ENCODE measurements around the gene TIMELESS. TPM values are rescaled to one million over a fixed set of nuclear protein-coding genes. Genes with fewer than 3 reads are reported as not detected.

The TIMELESS gene
- total and polyA plus RNA-seq, 2 donors: 8.4 to 15.8 TPM

- Histone ChIP-seq H3K27ac (ENCODE audit: low read depth in 1 of 2, low read length in 1 of 2) (no peak overlapping the region), H3K36me3 (ENCODE audit: control insufficient read depth in 2 of 2, insufficient read depth in 2 of 2, low read length in 1 of 2) (no peaks in the 10 kb centered on the region), H3K9me3 (ENCODE audit: control insufficient read depth in 2 of 2, insufficient read depth in 1 of 2, low read length in 1 of 2) (peaks cover 1 to 22% of the 10 kb centered on the region in 2 donors), H3K4me1 (ENCODE audit: control insufficient read depth in 2 of 2, insufficient read depth in 2 of 2, low read length in 2 of 2) (peaks cover 11 to 18% of the 10 kb centered on the region in 2 donors), H3K4me3 (ENCODE audit: low read length in 2 of 2) (no peak overlapping the region), H3K27me3 (ENCODE audit: control insufficient read depth in 2 of 2, insufficient read depth in 1 of 2, low read length in 1 of 2) (peaks cover 21 to 56% of the 10 kb centered on the region in 2 donors)
- no peak for DNase-seq (ENCODE audit: low read depth in 6 of 9, low spot score in 9 of 9)
These were observed 41.1 kb upstream of the TIMELESS start for GRCh38 chr12:56490360-56490759.

GRCh38 chr12:56488041-56488955 lies 39.1 kb upstream of the TIMELESS start, which contains the start of gene GLS2:
TSS of gene GLS2 (minus strand) at chr12:56488161. CDS start at chr12:56488118, 43 bp downstream.
- 18% methylated on average over 59 of the region's 59 CpGs for WGBS
- no peak within 1 kb of the TSS for H3K27ac ChIP-seq (ENCODE audit: low read depth in 1 of 2, low read length in 1 of 2)

GRCh38 chr12:56487448-56488040 lies 38.3 kb upstream of the TIMELESS start:
- no peaks in the 10 kb centered on the region for H3K36me3 ChIP-seq (ENCODE audit: control insufficient read depth in 2 of 2, insufficient read depth in 2 of 2, low read length in 1 of 2)
- H3K4me1 ChIP-seq (ENCODE audit: control insufficient read depth in 2 of 2, insufficient read depth in 2 of 2, low read length in 2 of 2): peaks cover 11 to 18% of the 10 kb centered on the region in 2 donors
- H3K9me3 ChIP-seq (ENCODE audit: control insufficient read depth in 2 of 2, insufficient read depth in 1 of 2, low read length in 1 of 2): peaks cover 0 to 10% of the 10 kb centered on the region in 2 donors
- DNase-seq (ENCODE audit: low read depth in 6 of 9, low spot score in 9 of 9): peak in 2 of 9 donors; percentile 6 to 18
- peak overlapping the region; percentile 35 to 61 for H3K4me3 ChIP-seq (ENCODE audit: low read length in 2 of 2)
- H3K27me3 ChIP-seq (ENCODE audit: control insufficient read depth in 2 of 2, insufficient read depth in 1 of 2, low read length in 1 of 2): peaks cover 21 to 56% of the 10 kb centered on the region in 2 donors
- no peak overlapping the region for H3K27ac ChIP-seq (ENCODE audit: low read depth in 1 of 2, low read length in 1 of 2)
- WGBS: 11% methylated on average over 44 of the region's 44 CpGs

More at GRCh38 chr12:56488041-56488955, 39.1 kb upstream of the TIMELESS start, which contains the start of gene GLS2:
- Histone ChIP-seq H3K36me3 (ENCODE audit: control insufficient read depth in 2 of 2, insufficient read depth in 2 of 2, low read length in 1 of 2) (no peaks in the 10 kb centered on the region), H3K4me3 (ENCODE audit: low read length in 2 of 2) (peak within 1 kb of the TSS; percentile 35 to 61), H3K4me1 (ENCODE audit: control insufficient read depth in 2 of 2, insufficient read depth in 2 of 2, low read length in 2 of 2) (peaks cover 11 to 18% of the 10 kb centered on the region in 2 donors), H3K27me3 (ENCODE audit: control insufficient read depth in 2 of 2, insufficient read depth in 1 of 2, low read length in 1 of 2) (peaks cover 21 to 56% of the 10 kb centered on the region in 2 donors), H3K9me3 (ENCODE audit: control insufficient read depth in 2 of 2, insufficient read depth in 1 of 2, low read length in 1 of 2) (peaks cover 0 to 10% of the 10 kb centered on the region in 2 donors)
- peak; percentile 19 to 77 (median 43) for DNase-seq (ENCODE audit: low read depth in 6 of 9, low spot score in 9 of 9)

- WGBS: 95% methylated on average over 12 of the region's 12 CpGs
- Histone ChIP-seq H3K9me3 (ENCODE audit: control insufficient read depth in 2 of 2, insufficient read depth in 1 of 2, low read length in 1 of 2) (peaks cover 0 to 10% of the 10 kb centered on the region in 2 donors), H3K4me3 (ENCODE audit: low read length in 2 of 2) (no peak overlapping the region), H3K27me3 (ENCODE audit: control insufficient read depth in 2 of 2, insufficient read depth in 1 of 2, low read length in 1 of 2) (peaks cover 21 to 54% of the 10 kb centered on the region in 2 donors), H3K27ac (ENCODE audit: low read depth in 1 of 2, low read length in 1 of 2) (no peak overlapping the region), H3K4me1 (ENCODE audit: control insufficient read depth in 2 of 2, insufficient read depth in 2 of 2, low read length in 2 of 2) (peaks cover 11 to 18% of the 10 kb centered on the region in 2 donors), H3K36me3 (ENCODE audit: control insufficient read depth in 2 of 2, insufficient read depth in 2 of 2, low read length in 1 of 2) (no peaks in the 10 kb centered on the region)
- no peak for DNase-seq (ENCODE audit: low read depth in 6 of 9, low spot score in 9 of 9)
These were observed 37.5 kb upstream of the TIMELESS start for GRCh38 chr12:56486694-56487093.

GRCh38 chr12:56484566-56484965 lies 35.3 kb upstream of the TIMELESS start:
- DNase-seq (ENCODE audit: low read depth in 6 of 9, low spot score in 9 of 9): no peak
- WGBS: 89% methylated on average over 1 of the region's 1 CpG
- Histone ChIP-seq H3K27ac (ENCODE audit: low read depth in 1 of 2, low read length in 1 of 2) (no peak overlapping the region), H3K4me1 (ENCODE audit: control insufficient read depth in 2 of 2, insufficient read depth in 2 of 2, low read length in 2 of 2) (peaks cover 11 to 18% of the 10 kb centered on the region in 2 donors), H3K9me3 (ENCODE audit: control insufficient read depth in 2 of 2, insufficient read depth in 1 of 2, low read length in 1 of 2) (peaks cover 0 to 10% of the 10 kb centered on the region in 2 donors), H3K4me3 (ENCODE audit: low read length in 2 of 2) (no peak overlapping the region), H3K27me3 (ENCODE audit: control insufficient read depth in 2 of 2, insufficient read depth in 1 of 2, low read length in 1 of 2) (peaks cover 21 to 37% of the 10 kb centered on the region in 2 donors), H3K36me3 (ENCODE audit: control insufficient read depth in 2 of 2, insufficient read depth in 2 of 2, low read length in 1 of 2) (no peaks in the 10 kb centered on the region)

- no peak overlapping the region for H3K27ac ChIP-seq (ENCODE audit: low read depth in 1 of 2, low read length in 1 of 2)
- WGBS: 98% methylated on average over 7 of the region's 7 CpGs
These were observed 30.4 kb upstream of the TIMELESS start for GRCh38 chr12:56479625-56480024.

GRCh38 chr12:56477521-56478225 lies 28.4 kb upstream of the TIMELESS start:
- Histone ChIP-seq H3K9me3 (ENCODE audit: control insufficient read depth in 2 of 2, insufficient read depth in 1 of 2, low read length in 1 of 2) (no peaks in the 10 kb centered on the region), H3K4me3 (ENCODE audit: low read length in 2 of 2) (no peak overlapping the region), H3K27me3 (ENCODE audit: control insufficient read depth in 2 of 2, insufficient read depth in 1 of 2, low read length in 1 of 2) (no peaks in the 10 kb centered on the region), H3K36me3 (ENCODE audit: control insufficient read depth in 2 of 2, insufficient read depth in 2 of 2, low read length in 1 of 2) (no peaks in the 10 kb centered on the region), H3K4me1 (ENCODE audit: control insufficient read depth in 2 of 2, insufficient read depth in 2 of 2, low read length in 2 of 2) (no peaks in the 10 kb centered on the region), H3K27ac (ENCODE audit: low read depth in 1 of 2, low read length in 1 of 2) (no peak overlapping the region)
- 93% methylated on average over 6 of the region's 6 CpGs for WGBS
- no peak for DNase-seq (ENCODE audit: low read depth in 6 of 9, low spot score in 9 of 9)

More at GRCh38 chr12:56479625-56480024, 30.4 kb upstream of the TIMELESS start:
- H3K27me3 ChIP-seq (ENCODE audit: control insufficient read depth in 2 of 2, insufficient read depth in 1 of 2, low read length in 1 of 2): no peaks in the 10 kb centered on the region
- no peak overlapping the region for H3K4me3 ChIP-seq (ENCODE audit: low read length in 2 of 2)
- H3K4me1 ChIP-seq (ENCODE audit: control insufficient read depth in 2 of 2, insufficient read depth in 2 of 2, low read length in 2 of 2): no peaks in the 10 kb centered on the region
- DNase-seq (ENCODE audit: low read depth in 6 of 9, low spot score in 9 of 9): no peak
- no peaks in the 10 kb centered on the region for H3K9me3 ChIP-seq (ENCODE audit: control insufficient read depth in 2 of 2, insufficient read depth in 1 of 2, low read length in 1 of 2)
- no peaks in the 10 kb centered on the region for H3K36me3 ChIP-seq (ENCODE audit: control insufficient read depth in 2 of 2, insufficient read depth in 2 of 2, low read length in 1 of 2)

GRCh38 chr12:56476972-56477432 lies 27.8 kb upstream of the TIMELESS start:
- H3K27me3 ChIP-seq (ENCODE audit: control insufficient read depth in 2 of 2, insufficient read depth in 1 of 2, low read length in 1 of 2): no peaks in the 10 kb centered on the region
- WGBS: 98% methylated on average over 1 of the region's 1 CpG
- no peak overlapping the region for H3K27ac ChIP-seq (ENCODE audit: low read depth in 1 of 2, low read length in 1 of 2)
- H3K4me1 ChIP-seq (ENCODE audit: control insufficient read depth in 2 of 2, insufficient read depth in 2 of 2, low read length in 2 of 2): no peaks in the 10 kb centered on the region
- no peaks in the 10 kb centered on the region for H3K9me3 ChIP-seq (ENCODE audit: control insufficient read depth in 2 of 2, insufficient read depth in 1 of 2, low read length in 1 of 2)
- no peaks in the 10 kb centered on the region for H3K36me3 ChIP-seq (ENCODE audit: control insufficient read depth in 2 of 2, insufficient read depth in 2 of 2, low read length in 1 of 2)
- no peak for DNase-seq (ENCODE audit: low read depth in 6 of 9, low spot score in 9 of 9)
- H3K4me3 ChIP-seq (ENCODE audit: low read length in 2 of 2): no peak overlapping the region
